HepG2 (cell line): ENCODE measurements around the gene VRK2. TPM values are rescaled to one million over a fixed set of nuclear protein-coding genes. Genes with fewer than 3 reads are reported as not detected.

Experiments used
- ATAC-seq: fragments of 200-7000 bp; cut with Tn5 transposase; 3 replicates; pipeline ENCODE4 v1.9.1; 2020; ENCODE audit warnings: mild to moderate bottlenecking, moderate library complexity
- BruUV-seq: library from RNA; stranded (reverse); fragments of 400-500 nt; replicated peaks from 2 replicates; lab custom pipeline; 2021; lab: Mats Ljungman, UMichigan
- CTCF ChIA-PET: fragments of 300-600 bp; formaldehyde crosslinking; extraction: SDS; loops from one replicate; lab custom pipeline; 2021; ENCODE audit warnings: low total read pairs, inconsistent platforms, low intra/inter-chr PET ratio; lab: Yijun Ruan, JAX
- POLR2A ChIA-PET: fragments of 350-600 bp; sonication (Branson Sonifier 250); formaldehyde crosslinking; loops from one replicate; lab custom pipeline; 2020; ENCODE audit warnings: antibody characterized with exemption, inconsistent platforms; lab: Yijun Ruan, JAX
- DNase-seq: peaks from one replicate; pipeline ENCODE4 v3.0.0-alpha.2; 2015; ENCODE audit warnings: low spot score
- FAIRE-seq: peaks from 3 replicates; lab custom pipeline; 2011; peaks lifted over from hg19 to GRCh38; lab: Jason Lieb, UNC
- H2AFZ ChIP-seq: one replicate; pipeline ENCODE4 v1.6.1; 2011; ENCODE audit warnings: low read length, inconsistent platforms
- H3K27ac ChIP-seq: fragments of 300-600 bp; 3 replicates; pipeline ENCODE4 v1.8.0; 2011; ENCODE audit warnings: mixed run types, mild to moderate bottlenecking, mixed read lengths, low read length, inconsistent platforms; ENCODE audit not compliant: insufficient read depth; ENCODE audit errors: extremely low read length
- H3K27me3 ChIP-seq, 2 experiments: fragments of 200-600 bp in 1 of 2; 2 replicates in 1 of 2; 3 replicates in 1 of 2; pipeline versions ENCODE4 v1.6.0 to v1.8.0; 2011; ENCODE audit warnings: low read length in 2 of 2, mild to moderate bottlenecking in 2 of 2, moderate library complexity in 2 of 2, inconsistent platforms in 1 of 2; ENCODE audit not compliant: insufficient read depth in 2 of 2, control insufficient read depth in 1 of 2
- H3K36me3 ChIP-seq, 2 experiments: fragments of 200-600 bp in 1 of 2; replicated peaks in 1 of 2; 2 replicates in 1 of 2; 3 replicates in 1 of 2; pipeline versions ENCODE4 v1.5.1 to v1.8.0; 2011; ENCODE audit warnings: low read length in 2 of 2, inconsistent platforms in 1 of 2; ENCODE audit not compliant: insufficient read depth in 2 of 2, control insufficient read depth in 1 of 2
- H3K4me1 ChIP-seq: 2 replicates; pipeline ENCODE4 v1.5.1; 2012; ENCODE audit warnings: low read length, inconsistent platforms; ENCODE audit not compliant: insufficient read depth
- H3K4me2 ChIP-seq: 2 replicates; pipeline ENCODE4 v1.6.0; 2011; ENCODE audit warnings: low read depth, low read length, inconsistent platforms
- H3K4me3 ChIP-seq, 3 experiments: fragments of 200-600 bp in 1 of 3; sonication (generic), shearing (Covaris generic) in 1 of 3; replicated peaks in 1 of 3; 2 replicates each; pipeline ENCODE4 v1.5.1; 2011 to 2016; ENCODE audit warnings: low read length in 3 of 3, inconsistent platforms in 2 of 3, low read depth in 2 of 3, mild to moderate bottlenecking in 2 of 3, control low read depth in 1 of 3, mixed read lengths in 1 of 3; ENCODE audit not compliant: insufficient read depth in 1 of 3
- H3K79me2 ChIP-seq: one replicate; pipeline ENCODE4 v1.6.1; 2011; ENCODE audit warnings: low read length, inconsistent platforms; ENCODE audit not compliant: insufficient read depth
- H3K9ac ChIP-seq: 2 replicates; pipeline ENCODE4 v1.6.0; 2011; ENCODE audit warnings: mild to moderate bottlenecking, low read depth, low read length, inconsistent platforms; ENCODE audit not compliant: insufficient read depth
- H3K9me3 ChIP-seq: 2 replicates; pipeline ENCODE4 v1.5.1; 2012; ENCODE audit warnings: mild to moderate bottlenecking, low read length
- H4K20me1 ChIP-seq: 2 replicates; pipeline ENCODE4 v1.6.0; 2011; ENCODE audit warnings: inconsistent platforms, mild to moderate bottlenecking, low read length, moderate library complexity; ENCODE audit not compliant: insufficient read depth
- CAMTA2 ChIP-seq: sonication (generic); formaldehyde crosslinking; IDR thresholded peaks from 2 replicates; pipeline ENCODE4 v1.4.0; 2020; ENCODE audit warnings: mild to moderate bottlenecking, missing genetic modification reagents, borderline replicate concordance
- CBX2 ChIP-seq, 2 experiments: fragments of 200-600 bp in 1 of 2; sonication (generic); formaldehyde crosslinking in 1 of 2; IDR thresholded peaks; 2 replicates each; pipeline versions ENCODE4 v1.7.0 to v1.8.1; 2018 to 2022; ENCODE audit warnings: low read depth in 2 of 2, low read length in 1 of 2, mild to moderate bottlenecking in 1 of 2, missing genetic modification reagents in 1 of 2
- GTF2F1 ChIP-seq: fragments of 150-350 bp; IDR thresholded peaks from 2 replicates; pipeline ENCODE4 v1.6.1; 2014; ENCODE audit warnings: low read length
- HNRNPUL1 ChIP-seq: fragments of 200-400 bp; formaldehyde crosslinking; IDR thresholded peaks from 2 replicates; pipeline ENCODE4 v1.6.1; 2017; ENCODE audit warnings: low read depth, mild to moderate bottlenecking, low read length, moderate library complexity
- RXRA ChIP-seq: sonication (generic); formaldehyde crosslinking; IDR thresholded peaks from 2 replicates; pipeline ENCODE4 v1.5.1; 2020; ENCODE audit warnings: missing genetic modification reagents
- SP140L ChIP-seq: sonication (generic); formaldehyde crosslinking; IDR thresholded peaks from 2 replicates; pipeline ENCODE4 v1.4.0; 2020; ENCODE audit warnings: missing genetic modification reagents, borderline replicate concordance
- TBX2 ChIP-seq: sonication (generic); formaldehyde crosslinking; IDR thresholded peaks from 2 replicates; pipeline ENCODE4 v1.5.0; 2020; ENCODE audit warnings: missing genetic modification reagents, mild to moderate bottlenecking, borderline replicate concordance
- ZNF124 ChIP-seq: sonication (generic); formaldehyde crosslinking; IDR thresholded peaks from 2 replicates; pipeline ENCODE4 v1.4.0; 2020; ENCODE audit warnings: missing genetic modification reagents
- ZNF468 ChIP-seq: sonication (generic); formaldehyde crosslinking; IDR thresholded peaks from 2 replicates; pipeline ENCODE4 v1.8.0; 2022; ENCODE audit warnings: mild to moderate bottlenecking, moderate library complexity, missing genetic modification reagents
- ZNF496 ChIP-seq: sonication (generic); formaldehyde crosslinking; IDR thresholded peaks from 2 replicates; pipeline ENCODE4 v1.8.1; 2023; ENCODE audit warnings: mild to moderate bottlenecking, moderate library complexity, missing genetic modification reagents; ENCODE audit not compliant: insufficient replicate concordance
- ZNF772 ChIP-seq: sonication (generic); formaldehyde crosslinking; IDR thresholded peaks from 2 replicates; pipeline ENCODE4 v1.5.0; 2020; ENCODE audit warnings: mild to moderate bottlenecking, missing genetic modification reagents
- ZNF83 ChIP-seq: sonication (generic); formaldehyde crosslinking; IDR thresholded peaks from 2 replicates; pipeline ENCODE4 v1.4.0; 2020; ENCODE audit warnings: missing genetic modification reagents, mild to moderate bottlenecking, borderline replicate concordance
- in situ Hi-C: cut with HindIII; loops from 2 replicates; pipeline ENCODE4 v1.10.0; 2017; ENCODE audit warnings: low pct_unique_long_range_greater_than_20kb; ENCODE audit not compliant: extremely low pct_ligation_motif_present
- intact Hi-C: fragments of 100-400 bp; cut with micrococcal nuclease; formaldehyde crosslinking; loops from one replicate; pipeline ENCODE4 v1.10.0; 2022; ENCODE audit not compliant: unreplicated experiment
- polyA plus RNA-seq, 8 experiments: library from polyadenylated mRNA; depleted of rRNA in 3 of 8; stranded (reverse) in 7 of 8; unstranded in 1 of 8; fragments of >200 nt; fragmentation: Illumina TruSeq in 4 of 8; extraction: Trizol in 4 of 8; gene quantifications; 2 replicates each; pipeline versions ENCODE4 v1.2.1 to v1.2.3, GENCODE V29; 2011 to 2016; ENCODE audit warnings: low read depth in 4 of 8, missing spikeins in 1 of 8, mixed read lengths in 1 of 8; ENCODE audit not compliant: insufficient read depth in 1 of 8
- total RNA-seq, 5 experiments: library from RNA; depleted of rRNA; stranded (reverse); fragments of >200 nt; fragmentation: Illumina TruSeq; extraction: Trizol; gene quantifications; 2 replicates each; pipeline ENCODE4 v1.2.3, GENCODE V29; 2016; ENCODE audit warnings: low read depth in 1 of 5
- TF ChIP-seq, protein P1 (sequence below): sonication (generic); formaldehyde crosslinking; IDR thresholded peaks from 2 replicates; pipeline ENCODE4 v1.8.1; 2023; ENCODE audit warnings: missing genetic modification reagents, inconsistent platforms, borderline replicate concordance
- TF ChIP-seq, protein P2 (sequence below): sonication (generic); formaldehyde crosslinking; IDR thresholded peaks from 2 replicates; pipeline ENCODE4 v1.8.0; 2022; ENCODE audit warnings: mild to moderate bottlenecking, missing genetic modification reagents; ENCODE audit not compliant: insufficient replicate concordance
- TF ChIP-seq, protein P3 (sequence below): sonication (generic); formaldehyde crosslinking; IDR thresholded peaks from 2 replicates; pipeline ENCODE4 v1.4.0; 2020; ENCODE audit warnings: missing genetic modification reagents, mild to moderate bottlenecking, borderline replicate concordance
- TF ChIP-seq, protein P4 (sequence below): IDR thresholded peaks from 2 replicates; pipeline ENCODE4 v1.6.1; 2018; ENCODE audit warnings: missing genetic modification reagents

The VRK2 gene
- total and polyA plus RNA-seq, 2 of the 13 experiments (the other 11 are each of a cell fraction or from before 2014, with no cell fraction given): 13.3 to 29.1 TPM

DNA sequence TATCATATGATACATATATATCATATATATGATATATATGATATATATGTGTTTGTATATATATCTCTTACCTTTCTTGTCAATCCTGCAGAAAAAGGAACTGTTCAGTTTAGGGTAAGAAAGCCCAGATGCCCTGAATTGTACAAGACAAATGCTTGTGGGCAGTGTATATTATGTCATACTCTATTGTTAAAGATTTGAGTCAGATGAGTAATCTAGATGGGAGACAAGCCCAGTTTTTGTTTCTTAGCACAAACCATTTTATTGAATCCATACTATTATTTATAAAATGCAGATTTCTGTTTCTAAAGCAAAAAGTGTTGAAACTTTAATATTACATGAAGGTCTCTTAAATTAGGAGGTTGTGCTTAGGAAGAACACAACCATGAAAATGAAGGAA, 90.6 kb downstream of the VRK2 start:
- Histone ChIP-seq H3K36me3 (peaks cover 0 to 3% of the 10 kb centered on the region in 2 experiments; a peak in 2 of 5 replicates), H3K27me3 (no peaks in the 10 kb centered on the region), H3K27ac (no peak overlapping the region), H3K4me1 (no peaks in the 10 kb centered on the region)
- no peak for DNase-seq
- in situ Hi-C loops: no loop called here
- POLR2A ChIA-PET: no interaction called here
- TF ChIP-seq ZNF468 (CRISPR knock-in tag) (no peak), SP140L (CRISPR knock-in tag) (no peak), ZNF124 (no peak), CAMTA2 (CRISPR knock-in tag) (no peak), RXRA (CRISPR knock-in tag) (no peak), GTF2F1 (no peak), HNRNPUL1 (no peak), ZNF496 (CRISPR knock-in tag) (no peak), CBX2 (IDR thresholded peaks at IDR 0.05; ENCODE audit: low read depth, low read length) (no peak), CBX2 (CRISPR knock-in tag; IDR thresholded peaks at IDR 0.05; ENCODE audit: low read depth) (no peak), ZNF83 (CRISPR knock-in tag) (no peak), TBX2 (no peak), ZNF772 (CRISPR knock-in tag) (no peak)
- TF ChIP-seq, protein P1, sequence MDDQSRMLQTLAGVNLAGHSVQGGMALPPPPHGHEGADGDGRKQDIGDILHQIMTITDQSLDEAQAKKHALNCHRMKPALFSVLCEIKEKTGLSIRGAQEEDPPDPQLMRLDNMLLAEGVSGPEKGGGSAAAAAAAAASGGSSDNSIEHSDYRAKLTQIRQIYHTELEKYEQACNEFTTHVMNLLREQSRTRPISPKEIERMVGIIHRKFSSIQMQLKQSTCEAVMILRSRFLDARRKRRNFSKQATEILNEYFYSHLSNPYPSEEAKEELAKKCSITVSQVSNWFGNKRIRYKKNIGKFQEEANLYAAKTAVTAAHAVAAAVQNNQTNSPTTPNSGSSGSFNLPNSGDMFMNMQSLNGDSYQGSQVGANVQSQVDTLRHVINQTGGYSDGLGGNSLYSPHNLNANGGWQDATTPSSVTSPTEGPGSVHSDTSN (CRISPR knock-in tag): no peak
- TF ChIP-seq, protein P2, sequence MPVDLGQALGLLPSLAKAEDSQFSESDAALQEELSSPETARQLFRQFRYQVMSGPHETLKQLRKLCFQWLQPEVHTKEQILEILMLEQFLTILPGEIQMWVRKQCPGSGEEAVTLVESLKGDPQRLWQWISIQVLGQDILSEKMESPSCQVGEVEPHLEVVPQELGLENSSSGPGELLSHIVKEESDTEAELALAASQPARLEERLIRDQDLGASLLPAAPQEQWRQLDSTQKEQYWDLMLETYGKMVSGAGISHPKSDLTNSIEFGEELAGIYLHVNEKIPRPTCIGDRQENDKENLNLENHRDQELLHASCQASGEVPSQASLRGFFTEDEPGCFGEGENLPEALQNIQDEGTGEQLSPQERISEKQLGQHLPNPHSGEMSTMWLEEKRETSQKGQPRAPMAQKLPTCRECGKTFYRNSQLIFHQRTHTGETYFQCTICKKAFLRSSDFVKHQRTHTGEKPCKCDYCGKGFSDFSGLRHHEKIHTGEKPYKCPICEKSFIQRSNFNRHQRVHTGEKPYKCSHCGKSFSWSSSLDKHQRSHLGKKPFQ (CRISPR knock-in tag): no peak
- TF ChIP-seq, protein P3, sequence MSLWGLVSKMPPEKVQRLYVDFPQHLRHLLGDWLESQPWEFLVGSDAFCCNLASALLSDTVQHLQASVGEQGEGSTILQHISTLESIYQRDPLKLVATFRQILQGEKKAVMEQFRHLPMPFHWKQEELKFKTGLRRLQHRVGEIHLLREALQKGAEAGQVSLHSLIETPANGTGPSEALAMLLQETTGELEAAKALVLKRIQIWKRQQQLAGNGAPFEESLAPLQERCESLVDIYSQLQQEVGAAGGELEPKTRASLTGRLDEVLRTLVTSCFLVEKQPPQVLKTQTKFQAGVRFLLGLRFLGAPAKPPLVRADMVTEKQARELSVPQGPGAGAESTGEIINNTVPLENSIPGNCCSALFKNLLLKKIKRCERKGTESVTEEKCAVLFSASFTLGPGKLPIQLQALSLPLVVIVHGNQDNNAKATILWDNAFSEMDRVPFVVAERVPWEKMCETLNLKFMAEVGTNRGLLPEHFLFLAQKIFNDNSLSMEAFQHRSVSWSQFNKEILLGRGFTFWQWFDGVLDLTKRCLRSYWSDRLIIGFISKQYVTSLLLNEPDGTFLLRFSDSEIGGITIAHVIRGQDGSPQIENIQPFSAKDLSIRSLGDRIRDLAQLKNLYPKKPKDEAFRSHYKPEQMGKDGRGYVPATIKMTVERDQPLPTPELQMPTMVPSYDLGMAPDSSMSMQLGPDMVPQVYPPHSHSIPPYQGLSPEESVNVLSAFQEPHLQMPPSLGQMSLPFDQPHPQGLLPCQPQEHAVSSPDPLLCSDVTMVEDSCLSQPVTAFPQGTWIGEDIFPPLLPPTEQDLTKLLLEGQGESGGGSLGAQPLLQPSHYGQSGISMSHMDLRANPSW (CRISPR knock-in tag): no peak
- TF ChIP-seq, protein P4, sequence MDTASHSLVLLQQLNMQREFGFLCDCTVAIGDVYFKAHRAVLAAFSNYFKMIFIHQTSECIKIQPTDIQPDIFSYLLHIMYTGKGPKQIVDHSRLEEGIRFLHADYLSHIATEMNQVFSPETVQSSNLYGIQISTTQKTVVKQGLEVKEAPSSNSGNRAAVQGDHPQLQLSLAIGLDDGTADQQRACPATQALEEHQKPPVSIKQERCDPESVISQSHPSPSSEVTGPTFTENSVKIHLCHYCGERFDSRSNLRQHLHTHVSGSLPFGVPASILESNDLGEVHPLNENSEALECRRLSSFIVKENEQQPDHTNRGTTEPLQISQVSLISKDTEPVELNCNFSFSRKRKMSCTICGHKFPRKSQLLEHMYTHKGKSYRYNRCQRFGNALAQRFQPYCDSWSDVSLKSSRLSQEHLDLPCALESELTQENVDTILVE (CRISPR knock-in tag): no peak
- TF ChIP-seq, all 625 proteins: peak for 0
- no peak for FAIRE-seq
- H3K4me2 ChIP-seq: no peak overlapping the region
- no peak overlapping the region for H3K9ac ChIP-seq
- no peak for ATAC-seq
- no peak overlapping the region for H3K4me3 ChIP-seq
- H3K79me2 ChIP-seq: no peaks in the 10 kb centered on the region
- no peak overlapping the region for H2AFZ ChIP-seq
- no peaks in the 10 kb centered on the region for H4K20me1 ChIP-seq
- CTCF ChIA-PET: no interaction called here
- no TSS peak for BruUV-seq
- no peaks in the 10 kb centered on the region for H3K9me3 ChIP-seq
- intact Hi-C loops: loop anchor here (10.0 kb wide), 1 partner anchor 228 kb away; no protein-coding TSS in a partner anchor
